Heart right ventricle (tissue), 16 donors: ENCODE measurements around the gene TTYH1. TPM values are rescaled to one million over a fixed set of nuclear protein-coding genes. Genes with fewer than 3 reads are reported as not detected.

Experiments used
- ATAC-seq, 8 donors: fragments of 200-7000 bp; cut with Tn5 transposase; one replicate each; pipeline ENCODE4 v1.9.1; 2020; ENCODE audit warnings: mild to moderate bottlenecking in 8 of 8, moderate library complexity in 8 of 8, moderate number of reproducible peaks in 1 of 8
- DNase-seq, 2 donors: peaks; one replicate each; pipeline ENCODE4 v3.0.0-alpha.2; 2020
- H3K27ac ChIP-seq, 10 donors: fragments of 200-600 bp; sonication (generic) in 2 of 10; one replicate each; pipeline versions ENCODE4 v1.5.0 to v1.8.0; 2020 to 2022; ENCODE audit warnings: mild to moderate bottlenecking in 3 of 10
- H3K27me3 ChIP-seq, 7 donors: fragments of 200-600 bp; one replicate each; pipeline ENCODE4 v1.8.0; 2021 to 2022; ENCODE audit warnings: mild to moderate bottlenecking in 2 of 7
- H3K36me3 ChIP-seq, 9 donors: fragments of 200-600 bp; sonication (generic) in 1 of 9; one replicate each; pipeline versions ENCODE4 v1.5.0 to v1.8.0; 2020 to 2022; ENCODE audit warnings: mild to moderate bottlenecking in 2 of 9
- H3K4me1 ChIP-seq, 9 donors: fragments of 200-600 bp; sonication (generic) in 1 of 9; one replicate each; pipeline versions ENCODE4 v1.5.0 to v1.8.0; 2020 to 2022; ENCODE audit warnings: mild to moderate bottlenecking in 4 of 9
- H3K4me3 ChIP-seq, 10 donors: fragments of 200-600 bp; sonication (generic) in 2 of 10; one replicate each; pipeline versions ENCODE4 v1.5.0 to v1.8.0; 2020 to 2022; ENCODE audit warnings: mild to moderate bottlenecking in 7 of 10, moderate library complexity in 2 of 10
- H3K9me3 ChIP-seq, 11 donors: fragments of 200-600 bp in 10 of 11; sonication (generic) in 2 of 11; one replicate each; pipeline versions ENCODE4 v1.5.0 to v1.8.0; 2013 to 2022; ENCODE audit warnings: mild to moderate bottlenecking in 2 of 11, control low read depth in 1 of 11, moderate library complexity in 1 of 11
- WGBS, 2 donors: extraction: QIAGEN DNeasy Blood & Tissue Kit; methylation state at CpG; one replicate each; pipeline ENCODE4 v1.1.7; 2013; ENCODE audit warnings: inconsistent platforms in 1 of 2; 5-methylcytosine and 5-hydroxymethylcytosine counted together
- intact Hi-C, 10 donors: fragments of 100-400 bp; cut with DNase I; formaldehyde crosslinking; loops; one replicate each; pipeline versions ENCODE4 v1.11.1 to v1.14.2; 2022
- polyA plus RNA-seq, 2 donors: library from polyadenylated mRNA; stranded (reverse); fragments of 200-250 nt; gene quantifications; one replicate each; pipeline ENCODE4 v1.2.3, GENCODE V29; 2013
- total RNA-seq, 10 donors: library from RNA; stranded (reverse); fragmentation: NEBNext Ultra II Directional in 3 of 10; extraction: Animal tissue kit (Norgen Biotek cat#: 25700) in 3 of 10; gene quantifications; one replicate each; pipeline versions ENCODE4 v1.2.1 to v1.2.4, GENCODE V29; 2021 to 2023
- TF ChIP-seq, protein P1 (sequence below), 9 donors: fragments of 200-600 bp; sonication (generic) in 2 of 9; IDR thresholded peaks; one replicate each; pipeline versions ENCODE4 v1.5.0 to v1.8.0; 2021 to 2022; ENCODE audit warnings: antibody characterized with exemption in 9 of 9, mild to moderate bottlenecking in 5 of 9, moderate library complexity in 1 of 9
- donor health status: Arrhythmogenic right ventricular cardiomyopathy.
- donor health status: ischemic (EF 13 %, LVEDD 7.1; RV severe dilation, severe dysfunction).
- donor health status: healthy with polysubstance abuse.
- donor health status: DM: no; HTN: yes; CAD: no.
- donor health status: DM: no; HTN: no; CAD: no.
- donor health status: ischemic (EF 25% LVEDD 6.9; RV normal size, moderate dysfunction).
- donor health status: ischemic (EF 25% LVEDD 5.7; RV mildly dilated, moderate dysfunction).
- donor health status: healthy.
- donor health status: DM: yes; HTN: yes; CAD: no.
- donor health status: Ischemic cardiomyopathy.
- donor health status: ischemic (EF 35%, LVEDD 5.7; RV mildly dilated, moderate dysfunction).
- donor health status: nonischemic (EF 11% LVEDD 7.7; RV severe dilation, severe dysfunction).
- donor health status: DM: yes; HTN: yes; CAD: no.
- donor health status: PGD.
- donor health status: ischemic (EF 29% LVEDD 5.4; RV normal size, mild dysfunction).
- donor health status: nonischemic (EF 23%, LVEDD 6.1; RV moderate dilation, normal function).

The TTYH1 gene
- total and polyA plus RNA-seq, 12 donors: 0.37 to 4.3 (median 1.2) TPM

DNA sequence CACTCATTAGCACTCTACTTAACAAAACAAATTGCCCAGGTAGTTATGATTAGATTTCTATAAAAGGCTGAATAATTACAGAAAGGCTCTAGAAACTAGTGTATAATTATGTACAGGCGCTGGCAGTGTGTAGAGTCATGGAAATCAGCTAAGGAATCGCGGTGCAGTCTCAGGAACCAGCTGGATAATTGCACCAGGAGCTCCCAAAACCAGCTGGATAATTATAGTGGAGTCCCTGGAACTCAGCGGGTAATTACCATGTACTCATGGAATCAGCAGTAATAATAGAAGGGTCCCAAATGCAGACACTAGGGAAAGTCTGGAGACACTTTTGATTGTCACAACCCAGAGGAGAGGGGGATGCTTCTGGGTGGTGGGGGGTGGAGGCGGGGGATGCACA lies 23.2 kb upstream of the TTYH1 start:
- Histone ChIP-seq H3K4me3 (no peak overlapping the region), H3K27ac (no peak overlapping the region), H3K27me3 (peaks cover 0 to 89% (median 61%) of the 10 kb centered on the region in 7 donors), H3K36me3 (no peaks in the 10 kb centered on the region), H3K4me1 (peaks cover 0 to 41% (median 11%) of the 10 kb centered on the region in 9 donors), H3K9me3 (no peaks in the 10 kb centered on the region)
- 78 to 92% methylated on average over 5 of the region's 5 CpGs for WGBS, 2 donors
- TF ChIP-seq, protein P1, sequence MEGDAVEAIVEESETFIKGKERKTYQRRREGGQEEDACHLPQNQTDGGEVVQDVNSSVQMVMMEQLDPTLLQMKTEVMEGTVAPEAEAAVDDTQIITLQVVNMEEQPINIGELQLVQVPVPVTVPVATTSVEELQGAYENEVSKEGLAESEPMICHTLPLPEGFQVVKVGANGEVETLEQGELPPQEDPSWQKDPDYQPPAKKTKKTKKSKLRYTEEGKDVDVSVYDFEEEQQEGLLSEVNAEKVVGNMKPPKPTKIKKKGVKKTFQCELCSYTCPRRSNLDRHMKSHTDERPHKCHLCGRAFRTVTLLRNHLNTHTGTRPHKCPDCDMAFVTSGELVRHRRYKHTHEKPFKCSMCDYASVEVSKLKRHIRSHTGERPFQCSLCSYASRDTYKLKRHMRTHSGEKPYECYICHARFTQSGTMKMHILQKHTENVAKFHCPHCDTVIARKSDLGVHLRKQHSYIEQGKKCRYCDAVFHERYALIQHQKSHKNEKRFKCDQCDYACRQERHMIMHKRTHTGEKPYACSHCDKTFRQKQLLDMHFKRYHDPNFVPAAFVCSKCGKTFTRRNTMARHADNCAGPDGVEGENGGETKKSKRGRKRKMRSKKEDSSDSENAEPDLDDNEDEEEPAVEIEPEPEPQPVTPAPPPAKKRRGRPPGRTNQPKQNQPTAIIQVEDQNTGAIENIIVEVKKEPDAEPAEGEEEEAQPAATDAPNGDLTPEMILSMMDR (IDR thresholded peaks at IDR 0.05): no peak
- intact Hi-C loops: loop anchor here in 4 of 10 donors (5.0 to 10.0 kb wide), 2 partner anchors 65 to 67 kb away; no protein-coding TSS in a partner anchor
- DNase-seq (no peak), ATAC-seq (no peak)

GRCh38 chr19:54393381-54393780 lies 21.9 kb upstream of the TTYH1 start:
- Histone ChIP-seq H3K27ac (no peak overlapping the region), H3K9me3 (no peaks in the 10 kb centered on the region), H3K27me3 (peaks cover 0 to 78% (median 50%) of the 10 kb centered on the region in 7 donors), H3K4me1 (peaks cover 0 to 28% (median 3%) of the 10 kb centered on the region in 9 donors), H3K4me3 (no peak overlapping the region), H3K36me3 (no peaks in the 10 kb centered on the region)
- DNase-seq (no peak), ATAC-seq (no peak)
- TF ChIP-seq, protein P1 (IDR thresholded peaks at IDR 0.05): no peak
- intact Hi-C loops: loop anchor here in 4 of 10 donors (5.0 to 10.0 kb wide), 2 partner anchors 66 to 69 kb away; no protein-coding TSS in a partner anchor
- WGBS, 2 donors: 69 to 80% methylated on average over 16 of the region's 16 CpGs

GRCh38 chr19:54395685-54396084 lies 19.6 kb upstream of the TTYH1 start:
- peaks cover 0 to 7% (median 0%) of the 10 kb centered on the region in 11 donors for H3K9me3 ChIP-seq
- no peak overlapping the region for H3K4me3 ChIP-seq
- intact Hi-C loops: loop anchor here in 1 of 10 donors (10.0 kb wide), 1 partner anchor 71 kb away; no protein-coding TSS in a partner anchor
- 81 to 85% methylated on average over 8 of the region's 8 CpGs for WGBS, 2 donors
- H3K36me3 ChIP-seq: no peaks in the 10 kb centered on the region
- ATAC-seq (no peak), DNase-seq (no peak)
- H3K27me3 ChIP-seq: peaks cover 0 to 59% (median 27%) of the 10 kb centered on the region in 7 donors
- no peak overlapping the region for H3K27ac ChIP-seq
- peaks cover 0 to 5% (median 0%) of the 10 kb centered on the region in 9 donors for H3K4me1 ChIP-seq
- TF ChIP-seq, protein P1 (IDR thresholded peaks at IDR 0.05): no peak

DNA sequence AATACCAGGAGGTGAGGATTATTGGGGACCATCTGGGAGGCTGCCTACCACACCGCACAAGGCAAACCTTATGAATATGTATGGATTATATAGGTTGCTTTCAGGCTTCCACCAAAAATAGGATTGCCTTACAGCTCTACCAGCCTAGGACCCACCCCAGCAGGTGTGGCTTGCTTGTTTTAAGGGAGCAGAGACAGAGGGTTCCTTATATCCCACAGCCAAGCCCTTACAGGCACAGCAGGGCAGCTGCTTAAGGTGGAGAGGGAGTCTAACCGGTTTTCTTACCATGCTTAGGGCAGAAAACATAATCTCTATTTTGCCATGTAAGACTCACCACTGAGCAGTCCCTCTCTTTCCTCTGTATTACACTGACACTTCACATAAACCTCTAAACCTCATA lies 16.1 kb upstream of the TTYH1 start:
- 45 to 65% methylated on average over 2 of the region's 2 CpGs for WGBS, 2 donors
- Histone ChIP-seq H3K36me3 (no peaks in the 10 kb centered on the region), H3K4me1 (no peaks in the 10 kb centered on the region), H3K4me3 (no peak overlapping the region), H3K27ac (no peak overlapping the region), H3K27me3 (peaks cover 0 to 25% (median 5%) of the 10 kb centered on the region in 7 donors), H3K9me3 (peaks cover 0 to 7% (median 0%) of the 10 kb centered on the region in 11 donors)
- TF ChIP-seq, protein P1 (IDR thresholded peaks at IDR 0.05): no peak
- ATAC-seq (no peak), DNase-seq (no peak)
- intact Hi-C loops: loop anchor here in 1 of 10 donors (10.0 kb wide), 1 partner anchor 74 kb away; no protein-coding TSS in a partner anchor
